K562 (cell line): ENCODE measurements around the gene AHSG. TPM values are rescaled to one million over a fixed set of nuclear protein-coding genes. Genes with fewer than 3 reads are reported as not detected.

Source experiments
- BRF1 ChIP-seq: IDR thresholded peaks from 3 replicates; pipeline ENCODE4 v1.6.1; 2011; ENCODE audit warnings: borderline replicate concordance, mild to moderate bottlenecking; ENCODE audit not compliant: insufficient read length; ENCODE audit errors: extremely low read depth
- FOXK2 ChIP-seq, 2 experiments: fragments of 450-650 bp; IDR thresholded peaks in 1 of 2; conservative IDR thresholded peaks in 1 of 2; 2 replicates each; pipeline ENCODE4 v1.6.1; 2016; ENCODE audit warnings: low read depth in 2 of 2, mild to moderate bottlenecking in 1 of 2
- GABPB2 ChIP-seq: fragments of 250-450 bp; sonication (Bioruptor Pico); conservative IDR thresholded peaks from 2 replicates; pipeline ENCODE4 v1.5.1; 2021; ENCODE audit warnings: mild to moderate bottlenecking
- HDAC6 ChIP-seq: IDR thresholded peaks from 2 replicates; pipeline ENCODE4 v1.6.1; 2012; ENCODE audit warnings: low read depth, mild to moderate bottlenecking, control low read depth, inconsistent platforms, low read length, moderate library complexity
- HMG20B ChIP-seq: fragments of 250-450 bp; sonication (Bioruptor Pico); IDR thresholded peaks from 2 replicates; pipeline ENCODE4 v1.5.0; 2021; ENCODE audit warnings: mild to moderate bottlenecking
- MTA2 ChIP-seq: fragments of 450-650 bp; IDR thresholded peaks from 2 replicates; pipeline ENCODE4 v1.6.1; 2016; ENCODE audit warnings: low read depth
- NR2C2 ChIP-seq, 2 experiments: fragments of 200-800 bp in 1 of 2; sonication (Bioruptor generic) in 1 of 2; sonication (generic) in 1 of 2; formaldehyde crosslinking in 1 of 2; IDR thresholded peaks; 2 replicates each; pipeline versions ENCODE4 v1.6.1 to v1.8.0; 2016 to 2022; ENCODE audit warnings: mild to moderate bottlenecking in 1 of 2, missing compliant biosample characterization in 1 of 2, missing genetic modification characterization in 1 of 2, missing genetic modification reagents in 1 of 2
- PATZ1 ChIP-seq: fragments of 250-450 bp; sonication (Bioruptor Pico); IDR thresholded peaks from 2 replicates; pipeline ENCODE4 v1.5.0; 2020; ENCODE audit warnings: mild to moderate bottlenecking, borderline replicate concordance
- RAD51 ChIP-seq: fragments of 450-650 bp; IDR thresholded peaks from 2 replicates; pipeline ENCODE4 v1.7.1; 2016; ENCODE audit warnings: low read depth, mild to moderate bottlenecking, borderline replicate concordance
- RB1 ChIP-seq: fragments of 450-650 bp; IDR thresholded peaks from 2 replicates; pipeline ENCODE4 v1.6.1; 2017; ENCODE audit warnings: low read depth, mild to moderate bottlenecking
- RBM15 ChIP-seq: fragments of 200-400 bp; formaldehyde crosslinking; IDR thresholded peaks from 2 replicates; pipeline ENCODE4 v1.6.1; 2018; ENCODE audit warnings: mild to moderate bottlenecking, low read length, moderate library complexity; ENCODE audit not compliant: insufficient read depth
- RFX5 ChIP-seq: IDR thresholded peaks from 2 replicates; pipeline ENCODE4 v1.6.1; 2011; ENCODE audit warnings: low read depth, mild to moderate bottlenecking, improper control_type of control experiment, low read length
- TAF9B ChIP-seq: fragments of 450-650 bp; IDR thresholded peaks from 2 replicates; pipeline ENCODE4 v1.6.1; 2018; ENCODE audit warnings: mild to moderate bottlenecking; ENCODE audit not compliant: partially characterized antibody
- TEAD1 ChIP-seq, 2 experiments: fragments of 450-650 bp in 1 of 2; sonication (generic) in 1 of 2; formaldehyde crosslinking; IDR thresholded peaks; 2 replicates each; pipeline versions ENCODE4 v1.4.0 to v1.8.0; 2020 to 2022; ENCODE audit warnings: mild to moderate bottlenecking in 2 of 2, missing genetic modification reagents in 1 of 2
- THRA ChIP-seq: fragments of 450-650 bp; IDR thresholded peaks from 2 replicates; pipeline ENCODE4 v1.6.1; 2017; ENCODE audit warnings: mild to moderate bottlenecking, moderate library complexity
- ZNF431 ChIP-seq: sonication (generic); formaldehyde crosslinking; IDR thresholded peaks from 2 replicates; pipeline ENCODE4 v1.8.0; 2022; ENCODE audit warnings: mild to moderate bottlenecking, missing genetic modification reagents
- ZNF589 ChIP-seq: fragments of 200-800 bp; sonication (Bioruptor generic); IDR thresholded peaks from 2 replicates; pipeline ENCODE4 v1.6.1; 2016; ENCODE audit warnings: low read depth, missing genetic modification characterization, missing compliant biosample characterization
- ZNF780A ChIP-seq: fragments of 250-450 bp; sonication (Bioruptor Pico); IDR thresholded peaks from 2 replicates; pipeline ENCODE4 v1.5.0; 2021; ENCODE audit warnings: mild to moderate bottlenecking
- polyA plus RNA-seq, 8 experiments: library from polyadenylated mRNA; depleted of rRNA in 4 of 8; stranded (reverse) in 5 of 8; unstranded in 3 of 8; fragments of >200 nt; fragmentation: Nextera tagmentation in 2 of 8; fragmentation: Illumina TruSeq in 1 of 8; extraction: Ambion mirVana in 2 of 8; extraction: Trizol in 1 of 8; gene quantifications; 2 replicates each; pipeline versions ENCODE4 v1.2.1 to v1.2.3, GENCODE V29; 2011 to 2014; ENCODE audit warnings: inconsistent platforms in 1 of 8, missing spikeins in 1 of 8
- total RNA-seq, 7 experiments: library from RNA; depleted of rRNA in 6 of 7; stranded (reverse); fragments of >200 nt in 6 of 7; fragmentation: Illumina TruSeq in 2 of 7; extraction: Trizol in 2 of 7; gene quantifications; 2 replicates each; pipeline versions ENCODE4 v1.2.1 to v1.2.3, GENCODE V29; 2011 to 2021; ENCODE audit warnings: low replicate concordance in 1 of 7
- TF ChIP-seq, protein P1 (sequence below): fragments of 250-450 bp; sonication (Bioruptor Pico); IDR thresholded peaks from 2 replicates; pipeline ENCODE4 v1.9.0; 2021; ENCODE audit warnings: mild to moderate bottlenecking, inconsistent platforms
- TF ChIP-seq, protein P2 (sequence below): IDR thresholded peaks from 3 replicates; pipeline ENCODE4 v1.6.1; 2011; ENCODE audit warnings: borderline replicate concordance, mild to moderate bottlenecking; ENCODE audit not compliant: insufficient read length, insufficient read depth

The AHSG gene
- total and polyA plus RNA-seq, 9 of the 15 experiments (the other 6 are each of a cell fraction or from before 2014, with no cell fraction given): 0.69 TPM; not detected in 8

DNA sequence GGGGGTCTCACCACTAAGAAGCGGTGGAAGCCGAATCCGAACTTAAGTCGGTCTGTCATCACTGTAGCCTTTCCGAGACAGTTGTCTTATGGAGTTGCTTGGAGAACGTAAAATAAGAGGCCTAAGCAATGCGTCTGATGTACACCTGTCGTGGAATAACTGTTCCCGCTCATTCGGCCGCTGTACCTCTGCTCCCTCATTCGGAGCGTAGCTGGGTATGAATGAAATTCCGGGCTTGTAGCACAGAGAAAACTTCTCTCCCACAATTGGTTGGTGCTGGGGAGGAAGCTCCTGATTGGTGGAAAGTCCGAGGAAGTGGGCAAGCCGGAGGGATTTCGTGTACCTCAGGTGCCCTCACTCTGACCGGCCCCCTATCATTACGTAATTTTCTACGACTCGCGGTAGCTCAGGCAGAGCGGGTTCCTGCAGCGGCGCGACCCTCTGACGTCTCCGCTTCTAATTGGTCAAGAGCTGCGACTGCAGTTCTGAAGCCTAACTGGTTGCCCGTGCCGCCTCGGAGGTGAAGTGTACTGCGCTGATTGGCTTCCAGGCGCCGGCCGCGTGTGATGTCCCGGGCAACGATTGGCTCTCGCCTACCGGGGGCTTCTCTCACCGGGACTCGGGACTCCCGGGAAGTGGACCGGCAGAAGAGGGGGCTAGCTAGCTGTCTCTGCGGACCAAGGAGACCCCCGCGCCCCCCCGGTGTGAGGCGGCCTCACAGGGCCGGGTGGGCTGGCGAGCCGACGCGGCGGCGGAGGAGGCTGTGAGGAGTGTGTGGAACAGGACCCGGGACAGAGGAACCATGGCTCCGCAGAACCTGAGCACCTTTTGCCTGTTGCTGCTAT lies 42.5 kb upstream of the AHSG start, which contains the start of gene DNAJB11 (continued):
- TF ChIP-seq HMG20B (CRISPR knock-in tag): no peak
- peak; percentile 53; the same call in 1 of the 2 replicates for TF ChIP-seq ZNF431 (CRISPR knock-in tag)
- TF ChIP-seq GABPB2: no peak
- TF ChIP-seq RB1: peak; percentile 74
- no peak for TF ChIP-seq NR2C2 (CRISPR knock-in tag; IDR thresholded peaks at IDR 0.05)
- TF ChIP-seq NR2C2 (tag; IDR thresholded peaks at IDR 0.05): peak; percentile 77
- TF ChIP-seq, protein P1, sequence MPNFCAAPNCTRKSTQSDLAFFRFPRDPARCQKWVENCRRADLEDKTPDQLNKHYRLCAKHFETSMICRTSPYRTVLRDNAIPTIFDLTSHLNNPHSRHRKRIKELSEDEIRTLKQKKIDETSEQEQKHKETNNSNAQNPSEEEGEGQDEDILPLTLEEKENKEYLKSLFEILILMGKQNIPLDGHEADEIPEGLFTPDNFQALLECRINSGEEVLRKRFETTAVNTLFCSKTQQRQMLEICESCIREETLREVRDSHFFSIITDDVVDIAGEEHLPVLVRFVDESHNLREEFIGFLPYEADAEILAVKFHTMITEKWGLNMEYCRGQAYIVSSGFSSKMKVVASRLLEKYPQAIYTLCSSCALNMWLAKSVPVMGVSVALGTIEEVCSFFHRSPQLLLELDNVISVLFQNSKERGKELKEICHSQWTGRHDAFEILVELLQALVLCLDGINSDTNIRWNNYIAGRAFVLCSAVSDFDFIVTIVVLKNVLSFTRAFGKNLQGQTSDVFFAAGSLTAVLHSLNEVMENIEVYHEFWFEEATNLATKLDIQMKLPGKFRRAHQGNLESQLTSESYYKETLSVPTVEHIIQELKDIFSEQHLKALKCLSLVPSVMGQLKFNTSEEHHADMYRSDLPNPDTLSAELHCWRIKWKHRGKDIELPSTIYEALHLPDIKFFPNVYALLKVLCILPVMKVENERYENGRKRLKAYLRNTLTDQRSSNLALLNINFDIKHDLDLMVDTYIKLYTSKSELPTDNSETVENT (CRISPR knock-in tag): peak; percentile 78
- TF ChIP-seq TAF9B: peak; percentile 81
- TF ChIP-seq BRF1: no peak
- TF ChIP-seq PATZ1 (CRISPR knock-in tag): no peak
- TF ChIP-seq RBM15: no peak
- no peak for TF ChIP-seq ZNF780A
- peak; percentile 95 for TF ChIP-seq ZNF589 (CRISPR knock-in tag)
- peak; percentile 72 for TF ChIP-seq THRA
- peak; percentile 81 for TF ChIP-seq RFX5
- TF ChIP-seq RAD51: no peak
- TF ChIP-seq TEAD1 (CRISPR knock-in tag; IDR thresholded peaks at IDR 0.05): peak; percentile 78 to 92
- peak; percentile 54 to 83; a peak in 3 of 4 replicates for TF ChIP-seq FOXK2 (conservative IDR thresholded peaks at IDR 0.05 in 1 of 2, IDR thresholded peaks at IDR 0.05 in 1 of 2; ENCODE audit: low read depth in 2 of 2)
- TF ChIP-seq MTA2: no peak
- TF ChIP-seq HDAC6: no peak
- TF ChIP-seq, protein P2, sequence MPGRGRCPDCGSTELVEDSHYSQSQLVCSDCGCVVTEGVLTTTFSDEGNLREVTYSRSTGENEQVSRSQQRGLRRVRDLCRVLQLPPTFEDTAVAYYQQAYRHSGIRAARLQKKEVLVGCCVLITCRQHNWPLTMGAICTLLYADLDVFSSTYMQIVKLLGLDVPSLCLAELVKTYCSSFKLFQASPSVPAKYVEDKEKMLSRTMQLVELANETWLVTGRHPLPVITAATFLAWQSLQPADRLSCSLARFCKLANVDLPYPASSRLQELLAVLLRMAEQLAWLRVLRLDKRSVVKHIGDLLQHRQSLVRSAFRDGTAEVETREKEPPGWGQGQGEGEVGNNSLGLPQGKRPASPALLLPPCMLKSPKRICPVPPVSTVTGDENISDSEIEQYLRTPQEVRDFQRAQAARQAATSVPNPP: no peak
